GM20000 (cell line): ENCODE data around the gene TCF12.
"Not testable (repeated sequence)": the region's sequence is repeated elsewhere in the genome, so short reads cannot be mapped to it uniquely, and the experiment has no call there.

Experiments used
- DNase-seq: peaks from one replicate; pipeline ENCODE4 v3.0.0; 2012; ENCODE audit warnings: low spot score
- TF ChIP-seq, protein P1 (sequence below): IDR thresholded peaks from 2 replicates; pipeline ENCODE4 v1.5.1; 2012; ENCODE audit warnings: mild to moderate bottlenecking, control low read depth; ENCODE audit errors: extremely low read depth, missing control alignments

TCF12 gene

DNA sequence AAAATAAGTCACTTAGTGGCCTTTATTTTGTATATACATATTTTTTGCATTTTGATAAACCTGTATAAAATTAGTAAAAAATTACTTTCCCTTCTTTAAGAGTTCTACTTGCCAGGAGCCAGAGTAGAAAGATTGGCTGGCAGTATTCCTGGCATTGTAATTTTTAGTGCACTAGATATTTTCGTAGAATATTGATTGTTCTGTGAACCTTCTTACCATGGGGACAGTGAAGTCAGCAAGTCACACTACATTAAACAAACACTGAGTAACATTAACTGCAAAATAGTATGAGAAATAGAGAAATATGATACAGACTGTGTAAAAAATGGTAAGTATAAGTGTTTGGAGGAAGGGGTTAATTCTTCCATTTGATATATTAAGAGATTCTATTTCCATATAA lies 26.0 kb downstream of the TCF12 start:
- DNase-seq, result no peak
- TF ChIP-seq, protein P1, sequence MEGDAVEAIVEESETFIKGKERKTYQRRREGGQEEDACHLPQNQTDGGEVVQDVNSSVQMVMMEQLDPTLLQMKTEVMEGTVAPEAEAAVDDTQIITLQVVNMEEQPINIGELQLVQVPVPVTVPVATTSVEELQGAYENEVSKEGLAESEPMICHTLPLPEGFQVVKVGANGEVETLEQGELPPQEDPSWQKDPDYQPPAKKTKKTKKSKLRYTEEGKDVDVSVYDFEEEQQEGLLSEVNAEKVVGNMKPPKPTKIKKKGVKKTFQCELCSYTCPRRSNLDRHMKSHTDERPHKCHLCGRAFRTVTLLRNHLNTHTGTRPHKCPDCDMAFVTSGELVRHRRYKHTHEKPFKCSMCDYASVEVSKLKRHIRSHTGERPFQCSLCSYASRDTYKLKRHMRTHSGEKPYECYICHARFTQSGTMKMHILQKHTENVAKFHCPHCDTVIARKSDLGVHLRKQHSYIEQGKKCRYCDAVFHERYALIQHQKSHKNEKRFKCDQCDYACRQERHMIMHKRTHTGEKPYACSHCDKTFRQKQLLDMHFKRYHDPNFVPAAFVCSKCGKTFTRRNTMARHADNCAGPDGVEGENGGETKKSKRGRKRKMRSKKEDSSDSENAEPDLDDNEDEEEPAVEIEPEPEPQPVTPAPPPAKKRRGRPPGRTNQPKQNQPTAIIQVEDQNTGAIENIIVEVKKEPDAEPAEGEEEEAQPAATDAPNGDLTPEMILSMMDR, result no peak

DNA sequence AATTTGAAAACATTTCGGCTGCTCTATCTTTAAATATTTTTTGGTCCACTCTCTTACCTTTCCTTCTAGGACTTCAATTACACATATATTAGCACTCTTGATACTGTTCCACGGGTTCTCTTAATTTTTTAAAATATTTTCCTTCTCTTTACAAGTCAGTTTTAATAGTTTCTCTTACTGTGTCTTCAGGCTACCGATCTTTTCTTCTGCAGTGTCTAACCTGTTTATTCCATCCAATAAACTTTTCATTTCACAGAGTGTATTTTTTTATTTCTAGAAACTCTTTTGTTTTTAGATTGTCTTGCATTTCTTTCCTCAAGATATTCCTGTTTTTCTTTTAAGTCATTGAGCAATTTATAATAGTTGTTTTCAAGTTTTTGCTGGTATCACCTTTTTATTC lies 27.7 kb downstream of the TCF12 start:
- TF ChIP-seq, protein P1, result no peak
- DNase-seq, result no peak

DNA sequence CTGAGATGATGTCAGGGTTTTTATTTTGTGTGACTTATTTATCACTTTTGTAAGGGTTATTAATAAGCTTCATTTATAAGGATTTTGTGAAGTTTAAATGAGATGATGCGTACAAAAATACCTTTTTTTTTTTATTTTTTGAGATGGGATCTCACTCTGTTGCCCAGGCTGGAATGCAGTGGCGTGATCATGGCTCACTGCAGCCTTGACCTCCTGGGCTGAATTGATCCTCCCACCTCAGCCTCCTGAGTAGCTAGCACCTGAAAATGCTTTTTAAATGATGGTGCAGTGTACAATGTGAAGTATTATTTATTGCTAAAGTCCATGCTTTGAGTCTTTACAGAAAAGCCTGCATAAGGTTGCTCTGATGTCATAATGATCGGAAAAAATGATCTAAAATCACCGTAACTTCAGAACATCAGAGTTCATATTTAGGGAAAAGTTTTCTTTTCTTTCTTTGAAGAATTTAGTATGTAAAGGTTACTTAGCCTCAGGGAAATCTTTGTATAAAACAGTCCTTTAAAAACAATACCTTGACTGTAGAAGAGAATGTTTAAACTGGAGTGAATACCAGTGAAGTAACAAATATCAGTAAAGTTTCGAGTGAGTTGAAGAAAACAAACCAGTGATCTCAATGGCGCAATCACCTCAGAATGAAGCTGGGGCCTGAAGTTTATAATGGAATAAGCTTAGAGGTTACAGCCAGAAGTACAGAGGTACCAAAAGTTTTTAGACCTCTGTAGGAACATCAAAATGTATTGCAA lies 29.7 kb downstream of the TCF12 start:
- TF ChIP-seq, protein P1, result no peak

DNA sequence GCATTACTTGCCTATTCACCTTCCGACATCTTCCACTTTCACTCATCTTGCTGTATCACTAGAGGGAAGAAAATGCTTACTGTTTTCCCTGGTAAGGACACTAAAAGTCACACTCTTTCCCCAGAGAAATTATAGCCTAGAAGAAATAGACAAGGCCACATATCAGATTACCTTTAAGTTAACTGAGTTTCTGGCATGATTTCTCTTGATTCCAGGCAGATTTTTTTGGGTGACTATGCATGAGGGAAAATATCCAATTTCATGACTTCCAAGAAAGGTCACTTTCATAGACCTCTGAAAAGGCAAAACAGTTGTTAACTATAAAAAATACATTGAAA lies 30.3 kb downstream of the TCF12 start:
- no peak for DNase-seq
- TF ChIP-seq, protein P1, result no peak

More for the DNA sequence above, 29.7 kb downstream of the TCF12 start:
- no peak for DNase-seq

DNA sequence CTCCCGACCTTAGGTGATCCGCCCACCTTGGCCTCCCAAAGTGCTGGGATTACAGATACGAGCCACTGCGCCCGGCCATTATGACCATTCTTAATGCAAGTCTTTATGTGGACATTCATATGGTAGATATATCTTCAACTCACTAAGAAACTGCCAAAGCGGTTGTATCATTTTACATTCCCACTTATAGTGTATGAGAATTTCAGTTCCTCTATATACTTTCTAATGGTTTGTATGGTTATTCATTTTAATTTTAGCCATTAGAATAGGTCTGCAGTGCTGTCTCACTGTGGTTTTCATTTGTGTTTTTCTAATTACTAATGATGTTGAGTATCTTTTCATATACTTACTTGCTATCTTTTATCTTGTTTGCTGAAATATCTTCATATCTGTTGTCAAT lies 32.5 kb downstream of the TCF12 start:
- TF ChIP-seq, protein P1, result no peak
- DNase-seq, result peak; percentile 35

- no peak for DNase-seq
- TF ChIP-seq, protein P1, result no peak
Observed at GRCh38 chr15:56953790-56954189, 35.3 kb downstream of the TCF12 start.

DNA sequence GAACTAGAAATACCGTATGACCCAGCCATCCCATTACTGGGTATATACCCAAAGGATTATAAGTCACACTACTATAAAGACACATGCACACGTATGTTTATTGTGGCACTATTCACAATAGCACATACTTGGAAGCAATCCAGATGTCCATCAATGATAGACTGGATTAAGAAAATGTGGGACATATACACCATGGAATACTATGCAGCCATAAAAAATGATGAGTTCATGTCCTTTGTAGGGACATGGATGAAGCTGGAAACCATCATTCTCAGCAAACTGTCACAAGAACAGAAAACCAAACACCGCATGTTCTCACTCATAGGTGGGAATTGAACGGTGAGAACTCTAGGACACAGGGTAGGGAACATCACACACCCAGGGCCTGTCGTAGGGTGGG lies 36.6 kb downstream of the TCF12 start:
- not testable (repeated sequence) for DNase-seq

DNA sequence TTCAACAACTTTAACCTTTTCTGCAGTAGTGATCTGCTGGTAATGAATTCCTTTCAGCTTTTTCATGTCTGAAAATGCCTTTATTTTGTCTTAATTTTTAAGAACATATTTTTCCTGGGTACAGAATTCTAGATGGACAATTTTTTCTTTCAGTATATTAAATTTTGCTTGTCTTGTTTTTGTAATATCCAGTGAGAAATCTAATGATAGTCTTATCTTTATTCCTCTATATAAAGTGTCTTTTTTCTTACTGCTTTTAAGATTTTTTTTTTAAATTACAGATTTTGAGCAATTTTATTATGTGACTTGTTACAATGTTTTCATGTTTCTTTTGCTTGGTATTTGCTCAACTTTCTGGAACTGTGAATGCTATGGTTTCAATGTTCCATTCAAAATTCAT lies 38.1 kb downstream of the TCF12 start:
- TF ChIP-seq, protein P1, result no peak
- no peak for DNase-seq
